IMR-90 (cell line): ENCODE measurements around the gene USP30. TPM values are rescaled to one million over a fixed set of nuclear protein-coding genes. Genes with fewer than 3 reads are reported as not detected.

Source experiments
- ATAC-seq: fragments of 200-7000 bp; cut with Tn5 transposase; 2 replicates; pipeline ENCODE4 v1.9.1; 2020; ENCODE audit warnings: low read depth, mild to moderate bottlenecking, moderate library complexity
- BruUV-seq: library from RNA; stranded (reverse); fragments of 400-500 nt; replicated peaks from 2 replicates; lab custom pipeline; 2021; lab: Mats Ljungman, UMichigan
- CTCF ChIA-PET: fragments of 300-600 bp; formaldehyde crosslinking; extraction: SDS; loops from one replicate; lab custom pipeline; 2021; ENCODE audit warnings: antibody characterized with exemption; lab: Yijun Ruan, JAX
- POLR2A ChIA-PET: fragments of 300-600 bp; sonication (Branson Sonifier 250); formaldehyde crosslinking; loops from one replicate; lab custom pipeline; 2022; ENCODE audit warnings: antibody characterized with exemption; ENCODE audit not compliant: unreplicated experiment; lab: Charles Lee
- DNase-seq: peaks from one replicate; pipeline ENCODE4 v3.0.0; 2013
- H2AFZ ChIP-seq: replicated peaks from 2 replicates; pipeline ENCODE3; 2013; ENCODE audit warnings: low read length, mild to moderate bottlenecking; ENCODE audit not compliant: poor library complexity
- H2AK5ac ChIP-seq: 2 replicates; pipeline ENCODE4 v1.6.1; 2013; ENCODE audit warnings: low read depth, low read length, inconsistent platforms
- H2AK9ac ChIP-seq: replicated peaks from 2 replicates; pipeline ENCODE3; 2013; ENCODE audit warnings: mild to moderate bottlenecking, low read depth, low read length, moderate library complexity; ENCODE audit not compliant: poor library complexity
- H2BK120ac ChIP-seq: 2 replicates; pipeline ENCODE4 v1.6.1; 2013; ENCODE audit warnings: low read depth, low read length, inconsistent platforms
- H2BK15ac ChIP-seq: 3 replicates; pipeline ENCODE4 v1.6.1; 2013; ENCODE audit warnings: low read depth, low read length, inconsistent platforms
- H2BK20ac ChIP-seq: 2 replicates; pipeline ENCODE4 v1.6.1; 2013; ENCODE audit warnings: low read depth, mild to moderate bottlenecking, inconsistent platforms, low read length, moderate library complexity
- H2BK5ac ChIP-seq: 2 replicates; pipeline ENCODE4 v1.6.1; 2013; ENCODE audit warnings: mild to moderate bottlenecking, low read depth, low read length, inconsistent platforms; ENCODE audit not compliant: poor library complexity, severe bottlenecking
- H3K14ac ChIP-seq: replicated peaks from 2 replicates; pipeline ENCODE4 v1.6.1; 2013; ENCODE audit warnings: low read depth, low read length, inconsistent platforms
- H3K18ac ChIP-seq: 2 replicates; pipeline ENCODE4 v1.6.1; 2013; ENCODE audit warnings: low read depth, low read length, control low read depth
- H3K23ac ChIP-seq: 2 replicates; pipeline ENCODE4 v1.6.1; 2013; ENCODE audit warnings: low read depth, low read length, inconsistent platforms
- H3K27ac ChIP-seq: 2 replicates; pipeline ENCODE4 v1.5.1; 2013; ENCODE audit warnings: mild to moderate bottlenecking, control low read depth, low read length; ENCODE audit not compliant: insufficient read depth
- H3K27me3 ChIP-seq: 2 replicates; pipeline ENCODE4 v1.6.1; 2013; ENCODE audit warnings: low read length; ENCODE audit not compliant: control insufficient read depth, insufficient read depth
- H3K36me3 ChIP-seq: 2 replicates; pipeline ENCODE4 v1.6.1; 2013; ENCODE audit warnings: low read length, mixed read lengths; ENCODE audit not compliant: control insufficient read depth, insufficient read depth
- H3K4ac ChIP-seq: 2 replicates; pipeline ENCODE4 v1.6.1; 2013; ENCODE audit warnings: low read depth, low read length, inconsistent platforms
- H3K4me1 ChIP-seq: 2 replicates; pipeline ENCODE4 v1.6.1; 2013; ENCODE audit warnings: low read length, mixed read lengths; ENCODE audit not compliant: control insufficient read depth, insufficient read depth
- H3K4me2 ChIP-seq: 2 replicates; pipeline ENCODE4 v1.6.1; 2013; ENCODE audit warnings: low read depth, mild to moderate bottlenecking, control low read depth, low read length, moderate library complexity
- H3K4me3 ChIP-seq: 2 replicates; pipeline ENCODE4 v1.5.1; 2013; ENCODE audit warnings: low read depth, mild to moderate bottlenecking, control low read depth, low read length, moderate library complexity; ENCODE audit not compliant: insufficient read depth
- H3K56ac ChIP-seq: 2 replicates; pipeline ENCODE4 v1.6.1; 2013; ENCODE audit warnings: low read length, inconsistent platforms; ENCODE audit not compliant: insufficient read depth; ENCODE audit errors: extremely low read depth
- H3K79me1 ChIP-seq, 2 experiments: 2 replicates each; pipeline ENCODE4 v1.6.1; 2013; ENCODE audit warnings: low read length in 2 of 2, inconsistent platforms in 1 of 2, low read depth in 1 of 2
- H3K9ac ChIP-seq: 2 replicates; pipeline ENCODE4 v1.6.1; 2013; ENCODE audit warnings: low read depth, low read length, control low read depth
- H3K9me1 ChIP-seq: 2 replicates; pipeline ENCODE4 v1.6.1; 2013; ENCODE audit warnings: low read length, inconsistent platforms; ENCODE audit not compliant: insufficient read depth
- H3K9me3 ChIP-seq: 2 replicates; pipeline ENCODE4 v1.6.1; 2013; ENCODE audit warnings: low read length; ENCODE audit not compliant: control insufficient read depth, insufficient read depth
- H4K20me1 ChIP-seq: 2 replicates; pipeline ENCODE4 v1.6.1; 2013; ENCODE audit warnings: low read length, inconsistent platforms; ENCODE audit not compliant: insufficient read depth
- H4K5ac ChIP-seq: 2 replicates; pipeline ENCODE4 v1.6.1; 2013; ENCODE audit warnings: mild to moderate bottlenecking, low read depth, low read length, control low read depth
- H4K8ac ChIP-seq, 2 experiments: 2 replicates each; pipeline ENCODE4 v1.6.1; 2013; ENCODE audit warnings: low read depth in 2 of 2, low read length in 2 of 2, control low read depth in 1 of 2, inconsistent platforms in 1 of 2
- H4K91ac ChIP-seq: 2 replicates; pipeline ENCODE4 v1.6.1; 2013; ENCODE audit warnings: low read depth, low read length, inconsistent platforms; ENCODE audit not compliant: insufficient read depth
- BHLHE40 ChIP-seq: fragments of 150-350 bp; IDR thresholded peaks from 2 replicates; pipeline ENCODE4 v1.6.1; 2016; ENCODE audit warnings: mild to moderate bottlenecking, low read depth, low read length
- CEBPB ChIP-seq: IDR thresholded peaks from 2 replicates; pipeline ENCODE4 v1.6.1; 2012; ENCODE audit warnings: low read depth, low read length, improper control_type of control experiment
- CHD1 ChIP-seq: IDR thresholded peaks from 2 replicates; pipeline ENCODE4 v1.6.1; 2012; ENCODE audit warnings: low read depth, low read length, improper control_type of control experiment
- CTCF ChIP-seq: conservative IDR thresholded peaks from 2 replicates; pipeline ENCODE4 v1.5.1; 2012; ENCODE audit warnings: mild to moderate bottlenecking, low read depth, low read length, improper control_type of control experiment
- ELK1 ChIP-seq: fragments of 150-350 bp; IDR thresholded peaks from 2 replicates; pipeline ENCODE4 v1.6.1; 2016; ENCODE audit warnings: low read depth, mild to moderate bottlenecking, low read length, moderate library complexity, borderline replicate concordance
- FOS ChIP-seq: fragments of 150-350 bp; IDR thresholded peaks from 2 replicates; pipeline ENCODE4 v1.6.1; 2016; ENCODE audit warnings: low read depth, low read length
- MAFK ChIP-seq: IDR thresholded peaks from 2 replicates; pipeline ENCODE4 v1.6.1; 2012; ENCODE audit warnings: low read depth, low read length, improper control_type of control experiment
- MAZ ChIP-seq: IDR thresholded peaks from 2 replicates; pipeline ENCODE4 v1.6.1; 2012; ENCODE audit warnings: low read depth, mild to moderate bottlenecking, low read length, improper control_type of control experiment, moderate library complexity, borderline replicate concordance
- MXI1 ChIP-seq: IDR thresholded peaks from 2 replicates; pipeline ENCODE4 v1.6.1; 2012; ENCODE audit warnings: low read depth, mild to moderate bottlenecking, low read length, moderate library complexity, borderline replicate concordance
- NFE2L2 ChIP-seq: fragments of 150-350 bp; IDR thresholded peaks from 2 replicates; pipeline ENCODE4 v1.6.1; 2016; ENCODE audit warnings: low read depth, mild to moderate bottlenecking, low read length
- POLR2A ChIP-seq: IDR thresholded peaks from 2 replicates; pipeline ENCODE4 v1.6.1; 2012; ENCODE audit warnings: mild to moderate bottlenecking, low read depth, low read length
- RAD21 ChIP-seq: IDR thresholded peaks from 2 replicates; pipeline ENCODE4 v1.6.1; 2012; ENCODE audit warnings: low read length, improper control_type of control experiment
- RCOR1 ChIP-seq: IDR thresholded peaks from 2 replicates; pipeline ENCODE4 v1.6.1; 2012; ENCODE audit warnings: mild to moderate bottlenecking, low read length, improper control_type of control experiment; ENCODE audit not compliant: insufficient replicate concordance
- RFX5 ChIP-seq: IDR thresholded peaks from 2 replicates; pipeline ENCODE4 v1.8.0; 2012; ENCODE audit warnings: low read depth, mild to moderate bottlenecking, low read length, moderate library complexity
- SMC3 ChIP-seq: fragments of 150-350 bp; IDR thresholded peaks from 2 replicates; pipeline ENCODE4 v1.6.1; 2016; ENCODE audit warnings: low read depth, mild to moderate bottlenecking, antibody characterized with exemption, low read length, moderate library complexity
- USF2 ChIP-seq: fragments of 150-350 bp; IDR thresholded peaks from 2 replicates; pipeline ENCODE4 v1.6.1; 2017; ENCODE audit warnings: mild to moderate bottlenecking, antibody characterized with exemption, low read length, low read depth
- WGBS, 2 experiments: methylation state at CpG; one replicate each; pipeline versions ENCODE4 v1.1.5 to v1.1.7; 2013; ENCODE audit warnings: missing lambda C conversion rate in 2 of 2; ENCODE audit not compliant: insufficient read length in 1 of 2; ENCODE audit errors: extremely low coverage in 2 of 2; 5-methylcytosine and 5-hydroxymethylcytosine counted together
- dilution Hi-C: fragments of 300-500 bp; cut with HindIII; formaldehyde crosslinking; loops from one replicate; pipeline ENCODE4 v1.14.3; 2018; ENCODE audit warnings: low sequenced_read_pairs; ENCODE audit not compliant: unreplicated experiment
- in situ Hi-C: fragments of 300-500 bp; cut with MboI; formaldehyde crosslinking; loops from 3 replicates; pipeline ENCODE4 v1.14.3; 2019; ENCODE audit warnings: low sequenced_read_pairs, inconsistent platforms, mixed read lengths
- intact Hi-C: fragments of 100-400 bp; cut with micrococcal nuclease; formaldehyde crosslinking; loops from 2 replicates; pipeline ENCODE4 v1.10.0; 2022
- polyA plus RNA-seq, 3 experiments: library from polyadenylated mRNA; depleted of rRNA; stranded (reverse); fragments of >200 nt; gene quantifications; 2 replicates each; pipeline ENCODE4 v1.2.3, GENCODE V29; 2012; ENCODE audit warnings: low replicate concordance in 1 of 3
- total RNA-seq: library from RNA; depleted of rRNA; stranded (reverse); fragments of >200 nt; gene quantifications from 2 replicates; pipeline ENCODE4 v1.2.3, GENCODE V29; 2012

USP30 gene
- total and polyA plus RNA-seq, 2 of the 4 experiments (the other 2 are of a cell fraction) = 10.4 to 11.2 TPM

- Histone ChIP-seq H3K4ac (no peak overlapping the region), H3K4me1 (no peaks in the 10 kb centered on the region), H2AK9ac (no peak overlapping the region), H4K20me1 (no peaks in the 10 kb centered on the region), H2BK15ac (no peak overlapping the region), H2AFZ (no peak overlapping the region), H3K23ac (no peak overlapping the region), H3K56ac (no peak overlapping the region), H3K9me3 (0 out of 2 replicates have a peak, but pooled peaks cover 2% of the 10 kb centered on the region), H2BK120ac (no peak overlapping the region), H2BK5ac (no peak overlapping the region), H3K79me1 (no peaks in the 10 kb centered on the region), H3K18ac (no peak overlapping the region), H3K14ac (no peak overlapping the region), H3K27ac (no peak overlapping the region), H3K4me3 (no peak overlapping the region), H3K27me3 (peaks cover 1% of the 10 kb centered on the region; the same call in 1 of the 2 replicates), H4K5ac (no peak overlapping the region), H2AK5ac (no peak overlapping the region), H3K36me3 (no peaks in the 10 kb centered on the region), H3K4me2 (no peak overlapping the region), H4K91ac (no peak overlapping the region), H2BK20ac (no peak overlapping the region), H3K9me1 (no peaks in the 10 kb centered on the region), H4K8ac (no peak overlapping the region), H3K9ac (no peak overlapping the region)
- dilution Hi-C loops (no loop called here), in situ Hi-C loops (no loop called here), intact Hi-C loops (no loop called here)
- WGBS, 2 experiments = 60% methylated on average over 1 of the region's 1 CpG; no CpG with 5 or more reads in 1 of the 2 experiments
- ChIA-PET CTCF (no interaction called here), POLR2A (no interaction called here)
- no peak for TF ChIP-seq ELK1
- TF ChIP-seq FOS = no peak
- no peak for TF ChIP-seq USF2
- no peak for TF ChIP-seq MXI1
- TF ChIP-seq NFE2L2 = no peak
- no peak for TF ChIP-seq POLR2A
- no peak for TF ChIP-seq CTCF
- TF ChIP-seq SMC3 = no peak
- TF ChIP-seq MAZ = no peak
- TF ChIP-seq CHD1 = no peak
- no peak for TF ChIP-seq MAFK
- no peak for TF ChIP-seq RCOR1
- TF ChIP-seq RFX5 = no peak
- no peak for TF ChIP-seq RAD21
- no peak for TF ChIP-seq BHLHE40
- no peak for TF ChIP-seq CEBPB
- DNase-seq (no peak), ATAC-seq (no peak)
- no TSS peak for BruUV-seq
Observed at GRCh38 chr12:109036975-109037374, 15.4 kb upstream of the USP30 start.
